ENCODE results near the gene FKBP15. TPM values are rescaled to one million over a fixed set of nuclear protein-coding genes. Genes with fewer than 3 reads are reported as not detected.
"Not testable (repeated sequence)": the region's sequence is repeated elsewhere in the genome, so short reads cannot be mapped to it uniquely, and the experiment has no call there.

The FKBP15 gene
- total and polyA plus RNA-seq, 2 experiments from 2014 or later = 7.7 to 13.7 TPM

DNA sequence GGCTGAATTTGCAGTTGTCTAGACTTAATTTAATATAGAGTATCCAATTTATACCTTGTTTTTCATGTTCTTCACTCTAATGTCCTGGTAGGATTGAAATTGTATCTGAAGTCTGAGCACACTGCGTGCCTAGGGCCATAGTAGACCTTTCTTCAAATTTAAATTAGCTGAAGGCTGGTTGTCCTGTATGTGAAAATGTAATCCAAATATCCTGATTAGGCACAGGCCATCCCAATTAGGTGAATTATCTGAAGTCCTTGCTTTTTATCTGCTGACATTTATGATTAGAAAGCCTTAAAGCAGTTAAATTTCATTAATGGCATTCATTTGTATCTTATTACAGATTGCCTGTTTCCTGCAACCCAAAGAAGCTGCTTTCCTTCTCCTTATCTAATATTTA, 33.9 kb upstream of the FKBP15 start:
- no peak overlapping the region for H3K4me3 ChIP-seq
- H2AFZ ChIP-seq = no peak overlapping the region
- H4K20me1 ChIP-seq (ENCODE audit: insufficient read depth, poor library complexity, severe bottlenecking) = no peaks in the 10 kb centered on the region
- no peak overlapping the region for H3K4me2 ChIP-seq
- H3K4me1 ChIP-seq (ENCODE audit: insufficient read depth) = no peaks in the 10 kb centered on the region
- H3K36me3 ChIP-seq (replicated peaks; ENCODE audit: insufficient read depth, low read depth) = no peaks in the 10 kb centered on the region
- TF ChIP-seq, protein P1, sequence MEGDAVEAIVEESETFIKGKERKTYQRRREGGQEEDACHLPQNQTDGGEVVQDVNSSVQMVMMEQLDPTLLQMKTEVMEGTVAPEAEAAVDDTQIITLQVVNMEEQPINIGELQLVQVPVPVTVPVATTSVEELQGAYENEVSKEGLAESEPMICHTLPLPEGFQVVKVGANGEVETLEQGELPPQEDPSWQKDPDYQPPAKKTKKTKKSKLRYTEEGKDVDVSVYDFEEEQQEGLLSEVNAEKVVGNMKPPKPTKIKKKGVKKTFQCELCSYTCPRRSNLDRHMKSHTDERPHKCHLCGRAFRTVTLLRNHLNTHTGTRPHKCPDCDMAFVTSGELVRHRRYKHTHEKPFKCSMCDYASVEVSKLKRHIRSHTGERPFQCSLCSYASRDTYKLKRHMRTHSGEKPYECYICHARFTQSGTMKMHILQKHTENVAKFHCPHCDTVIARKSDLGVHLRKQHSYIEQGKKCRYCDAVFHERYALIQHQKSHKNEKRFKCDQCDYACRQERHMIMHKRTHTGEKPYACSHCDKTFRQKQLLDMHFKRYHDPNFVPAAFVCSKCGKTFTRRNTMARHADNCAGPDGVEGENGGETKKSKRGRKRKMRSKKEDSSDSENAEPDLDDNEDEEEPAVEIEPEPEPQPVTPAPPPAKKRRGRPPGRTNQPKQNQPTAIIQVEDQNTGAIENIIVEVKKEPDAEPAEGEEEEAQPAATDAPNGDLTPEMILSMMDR (IDR thresholded peaks at IDR 0.05; ENCODE audit: poor library complexity) = no peak
- no peak for TF ChIP-seq EZH2 (IDR thresholded peaks at IDR 0.05; ENCODE audit: borderline replicate concordance)
- TF ChIP-seq EZH2phosphoT487 (IDR thresholded peaks at IDR 0.05; ENCODE audit: low read depth, severe bottlenecking, unreplicated experiment) = no peak
- H3K9me2 ChIP-seq (replicated peaks; ENCODE audit: insufficient read depth) = no peaks in the 10 kb centered on the region
- 97% methylated on average over 1 of the region's 1 CpG for WGBS (ENCODE audit: low lambda C conversion rate, missing lambda C conversion rate)
- no peaks in the 10 kb centered on the region for H3K9me3 ChIP-seq (ENCODE audit: low read depth)
- no peaks in the 10 kb centered on the region for H3K27me3 ChIP-seq
- H3K27ac ChIP-seq = no peak overlapping the region
- peaks cover 7% of the 10 kb centered on the region for H3K79me2 ChIP-seq
- DNase-seq (ENCODE audit: low spot score) = no peak

DNA sequence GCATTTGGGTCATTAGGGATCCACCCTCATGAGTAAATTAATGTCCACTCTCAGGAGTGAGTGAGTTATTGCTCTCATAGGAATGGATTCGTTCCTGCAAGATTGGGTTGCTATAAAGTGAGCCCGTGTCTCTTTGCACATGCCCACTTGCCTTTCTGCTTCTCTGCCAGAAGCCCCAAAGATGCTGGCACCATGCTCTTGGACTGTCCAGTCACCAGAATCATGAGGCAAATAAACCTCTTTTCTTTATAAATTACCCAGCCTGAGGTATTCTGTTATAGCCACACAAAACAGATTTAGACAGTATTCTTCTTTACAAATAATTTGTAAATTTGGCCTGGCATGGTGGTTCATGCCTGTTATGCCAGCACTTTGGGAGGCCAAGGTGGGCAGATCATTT, 29.7 kb upstream of the FKBP15 start:
- H2AFZ ChIP-seq = no peak overlapping the region
- no peaks in the 10 kb centered on the region for H3K4me1 ChIP-seq (ENCODE audit: insufficient read depth)
- H3K9me3 ChIP-seq (ENCODE audit: low read depth) = no peaks in the 10 kb centered on the region
- H3K27me3 ChIP-seq = no peaks in the 10 kb centered on the region
- TF ChIP-seq EZH2 (IDR thresholded peaks at IDR 0.05; ENCODE audit: borderline replicate concordance) = no peak
- no peak for TF ChIP-seq EZH2phosphoT487 (IDR thresholded peaks at IDR 0.05; ENCODE audit: low read depth, severe bottlenecking, unreplicated experiment)
- TF ChIP-seq, protein P1 (IDR thresholded peaks at IDR 0.05; ENCODE audit: poor library complexity) = no peak
- H3K27ac ChIP-seq = no peak overlapping the region
- DNase-seq (ENCODE audit: low spot score) = no peak
- H3K79me2 ChIP-seq = peaks cover 15% of the 10 kb centered on the region
- H3K4me2 ChIP-seq = no peak overlapping the region
- WGBS (ENCODE audit: low lambda C conversion rate, missing lambda C conversion rate) = 100% methylated on average over 2 of the region's 2 CpGs
- H3K4me3 ChIP-seq = no peak overlapping the region
- H3K36me3 ChIP-seq (replicated peaks; ENCODE audit: insufficient read depth, low read depth) = no peaks in the 10 kb centered on the region
- H3K9me2 ChIP-seq (replicated peaks; ENCODE audit: insufficient read depth) = no peaks in the 10 kb centered on the region
- no peaks in the 10 kb centered on the region for H4K20me1 ChIP-seq (ENCODE audit: insufficient read depth, poor library complexity, severe bottlenecking)

DNA sequence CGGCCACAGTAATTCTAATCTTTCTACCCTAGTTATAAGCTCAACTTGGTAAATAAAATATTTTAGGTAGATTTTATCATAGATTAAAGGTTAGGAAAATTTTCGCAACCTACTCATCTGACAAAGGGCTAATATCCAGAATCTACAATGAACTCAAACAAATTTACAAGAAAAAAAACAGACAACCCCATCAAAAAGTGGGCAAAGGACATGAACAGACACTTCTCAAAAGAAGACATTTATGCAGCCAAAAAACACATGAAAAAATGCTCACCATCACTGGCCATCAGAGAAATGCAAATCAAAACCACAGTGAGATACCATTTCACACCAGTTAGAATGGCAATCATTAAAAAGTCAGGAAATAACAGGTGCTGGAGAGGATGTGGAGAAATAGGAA, 28.6 kb upstream of the FKBP15 start:
- not testable (repeated sequence) for H3K27ac ChIP-seq; H2AFZ ChIP-seq; H3K9me3 ChIP-seq (ENCODE audit: low read depth); H3K4me2 ChIP-seq; H3K4me3 ChIP-seq; DNase-seq (ENCODE audit: low spot score); H3K27me3 ChIP-seq; H3K36me3 ChIP-seq (replicated peaks; ENCODE audit: insufficient read depth, low read depth); H3K9me2 ChIP-seq (replicated peaks; ENCODE audit: insufficient read depth); H3K4me1 ChIP-seq (ENCODE audit: insufficient read depth); H4K20me1 ChIP-seq (ENCODE audit: insufficient read depth, poor library complexity, severe bottlenecking)
- WGBS (ENCODE audit: low lambda C conversion rate, missing lambda C conversion rate) = 96% methylated on average over 2 of the region's 2 CpGs
- H3K79me2 ChIP-seq = peaks cover 13% of the 10 kb centered on the region

DNA sequence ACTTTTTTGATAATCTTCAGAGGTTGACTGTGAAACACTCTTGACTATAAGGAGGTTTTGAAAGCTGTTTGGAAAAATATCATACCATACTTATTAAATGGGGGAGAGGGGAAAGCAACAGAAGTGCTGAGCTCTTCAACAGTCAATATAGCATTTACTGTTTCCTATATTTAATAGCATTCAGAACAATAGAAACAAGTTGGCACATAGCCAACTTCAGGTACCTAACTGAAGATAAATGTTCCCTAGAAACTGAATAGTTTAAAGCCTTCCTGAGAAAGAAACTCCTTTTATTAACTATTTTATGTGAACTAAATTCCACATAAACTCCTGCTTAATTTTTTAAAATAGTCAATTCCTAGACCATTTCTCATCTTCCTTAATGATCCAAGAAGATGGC, 26.6 kb upstream of the FKBP15 start:
- H3K27ac ChIP-seq = no peak overlapping the region
- no peak for DNase-seq (ENCODE audit: low spot score)
- no peak overlapping the region for H3K4me2 ChIP-seq
- H3K4me1 ChIP-seq (ENCODE audit: insufficient read depth) = no peaks in the 10 kb centered on the region
- no peaks in the 10 kb centered on the region for H3K9me3 ChIP-seq (ENCODE audit: low read depth)
- H3K36me3 ChIP-seq (replicated peaks; ENCODE audit: insufficient read depth, low read depth) = no peaks in the 10 kb centered on the region
- H3K79me2 ChIP-seq = peaks cover 9% of the 10 kb centered on the region
- TF ChIP-seq EZH2phosphoT487 (IDR thresholded peaks at IDR 0.05; ENCODE audit: low read depth, severe bottlenecking, unreplicated experiment) (no peak), EZH2 (IDR thresholded peaks at IDR 0.05; ENCODE audit: borderline replicate concordance) (no peak)
- TF ChIP-seq, protein P1 (IDR thresholded peaks at IDR 0.05; ENCODE audit: poor library complexity) = no peak
- no peak overlapping the region for H3K4me3 ChIP-seq
- H3K27me3 ChIP-seq = no peaks in the 10 kb centered on the region
- no peak overlapping the region for H2AFZ ChIP-seq
- no peaks in the 10 kb centered on the region for H3K9me2 ChIP-seq (replicated peaks; ENCODE audit: insufficient read depth)
- no peaks in the 10 kb centered on the region for H4K20me1 ChIP-seq (ENCODE audit: insufficient read depth, poor library complexity, severe bottlenecking)

All from hepatocyte (in vitro differentiated cells).